Liver (tissue), 9 donors: Measurements from ENCODE around the gene CMC1. TPM values are rescaled to one million over a fixed set of nuclear protein-coding genes. Genes with fewer than 3 reads are reported as not detected.
A peak's percentile ranks its signal among the peaks of the same experiment; 100 is the strongest.

Source experiments
- DNase-seq: peaks from one replicate; pipeline ENCODE4 v3.0.0-alpha.2; 2017; ENCODE audit warnings: low spot score
- H3K27ac ChIP-seq, 2 donors: one replicate each; pipeline ENCODE4 v1.7.0; 2013; ENCODE audit warnings: inconsistent platforms in 2 of 2, low read length in 2 of 2, control low read depth in 1 of 2, low read depth in 1 of 2, mild to moderate bottlenecking in 1 of 2
- H3K27me3 ChIP-seq, 4 donors: one replicate each; pipeline versions ENCODE4 v1.6.1 to v1.7.0; 2013; ENCODE audit warnings: low read length in 3 of 4, inconsistent platforms in 1 of 4, mild to moderate bottlenecking in 1 of 4, moderate library complexity in 1 of 4; ENCODE audit not compliant: control insufficient read depth in 4 of 4, insufficient read depth in 4 of 4
- H3K36me3 ChIP-seq, 4 donors: one replicate each; pipeline versions ENCODE4 v1.6.1 to v1.7.0; 2013; ENCODE audit warnings: low read length in 3 of 4, mild to moderate bottlenecking in 3 of 4, low read depth in 1 of 4, moderate library complexity in 1 of 4; ENCODE audit not compliant: control insufficient read depth in 4 of 4, insufficient read depth in 3 of 4
- H3K4me1 ChIP-seq, 4 donors: one replicate each; pipeline versions ENCODE4 v1.6.1 to v1.7.0; 2013; ENCODE audit warnings: low read length in 3 of 4, mild to moderate bottlenecking in 3 of 4, moderate library complexity in 1 of 4; ENCODE audit not compliant: control insufficient read depth in 4 of 4, insufficient read depth in 4 of 4
- H3K4me3 ChIP-seq, 3 donors: one replicate each; pipeline versions ENCODE4 v1.6.1 to v1.7.0; 2013; ENCODE audit warnings: low read length in 3 of 3, control low read depth in 1 of 3, low read depth in 1 of 3, mild to moderate bottlenecking in 1 of 3
- H3K9ac ChIP-seq, 2 donors: one replicate each; pipeline ENCODE4 v1.7.0; 2013; ENCODE audit warnings: low read length in 2 of 2, mild to moderate bottlenecking in 2 of 2, moderate library complexity in 2 of 2, control low read depth in 1 of 2, low read depth in 1 of 2
- H3K9me3 ChIP-seq, 4 donors: one replicate each; pipeline versions ENCODE4 v1.6.1 to v1.7.0; 2013; ENCODE audit warnings: low read length in 3 of 4; ENCODE audit not compliant: control insufficient read depth in 4 of 4
- CTCF ChIP-seq: fragments of 150-350 bp; IDR thresholded peaks from 2 replicates; pipeline ENCODE4 v1.5.1; 2017; ENCODE audit warnings: improper control_type of control experiment, low read depth, low read length; ENCODE audit not compliant: missing input control
- EGR1 ChIP-seq, 2 donors: IDR thresholded peaks; 2 replicates each; pipeline ENCODE4 v1.6.1; 2016 to 2018; ENCODE audit warnings: antibody characterized with exemption in 2 of 2, low read depth in 2 of 2
- FOXA1 ChIP-seq: IDR thresholded peaks from 2 replicates; pipeline ENCODE4 v1.6.1; 2016; ENCODE audit warnings: antibody characterized with exemption
- FOXA2 ChIP-seq: IDR thresholded peaks from 2 replicates; pipeline ENCODE4 v1.6.1; 2016; ENCODE audit warnings: antibody characterized with exemption
- GABPA ChIP-seq, 2 donors: IDR thresholded peaks in 1 of 2; conservative IDR thresholded peaks in 1 of 2; 2 replicates each; pipeline ENCODE4 v1.6.1; 2016; ENCODE audit warnings: antibody characterized with exemption in 2 of 2, mild to moderate bottlenecking in 1 of 2, moderate library complexity in 1 of 2
- HNF4A ChIP-seq, 2 donors: conservative IDR thresholded peaks; 2 replicates each; pipeline ENCODE4 v1.6.1; 2016; ENCODE audit warnings: antibody characterized with exemption in 2 of 2, mild to moderate bottlenecking in 2 of 2
- HNF4G ChIP-seq: IDR thresholded peaks from 2 replicates; pipeline ENCODE4 v1.6.1; 2016; ENCODE audit warnings: antibody characterized with exemption
- JUND ChIP-seq, 2 donors: IDR thresholded peaks; 2 replicates each; pipeline ENCODE4 v1.6.1; 2016; ENCODE audit warnings: antibody characterized with exemption in 2 of 2
- MAX ChIP-seq: IDR thresholded peaks from 2 replicates; pipeline ENCODE4 v1.6.1; 2016; ENCODE audit warnings: antibody characterized with exemption
- REST ChIP-seq: IDR thresholded peaks from 2 replicates; pipeline ENCODE4 v1.6.1; 2016; ENCODE audit warnings: antibody characterized with exemption, mild to moderate bottlenecking
- RXRA ChIP-seq, 2 donors: IDR thresholded peaks; 2 replicates each; pipeline ENCODE4 v1.6.1; 2017 to 2018; ENCODE audit warnings: antibody characterized with exemption in 2 of 2, mild to moderate bottlenecking in 1 of 2
- SP1 ChIP-seq: IDR thresholded peaks from 2 replicates; pipeline ENCODE4 v1.6.1; 2018; ENCODE audit warnings: antibody characterized with exemption, mild to moderate bottlenecking
- YY1 ChIP-seq: IDR thresholded peaks from 2 replicates; pipeline ENCODE4 v1.6.1; 2016; ENCODE audit warnings: antibody characterized with exemption, mild to moderate bottlenecking
- ZBTB33 ChIP-seq: IDR thresholded peaks from 2 replicates; pipeline ENCODE4 v1.6.1; 2016; ENCODE audit warnings: antibody characterized with exemption
- WGBS: extraction: QIAGEN DNeasy Blood & Tissue Kit; methylation state at CpG from one replicate; pipeline ENCODE4 v1.1.7; 2013; 5-methylcytosine and 5-hydroxymethylcytosine counted together
- polyA plus RNA-seq, 2 donors: library from polyadenylated mRNA; stranded (reverse) in 1 of 2; unstranded in 1 of 2; fragments of 200-250 nt in 1 of 2; fragments of >200 nt in 1 of 2; fragmentation: Nextera tagmentation in 1 of 2; extraction: Ambion mirVana in 1 of 2; gene quantifications; one replicate each; pipeline versions ENCODE4 v1.2.1 to v1.2.3, GENCODE V29; 2013 to 2015
- total RNA-seq, 2 donors: library from RNA; depleted of rRNA; stranded (reverse); fragments of >200 nt; gene quantifications; one replicate each; pipeline ENCODE4 v1.2.3, GENCODE V29; 2014
- donor health status: healthy.
- donor health status: healthy.
- donor health status: healthy.
- donor health status: healthy.
- donor health status: healthy.

Gene CMC1
- total and polyA plus RNA-seq, 4 donors = 4.2 to 58.4 (median 15.6) TPM

GRCh38 chr3:28294667-28295413 is 53.4 kb downstream of the CMC1 start:
- no peak for TF ChIP-seq MAX
- no peak for TF ChIP-seq EGR1 (IDR thresholded peaks at IDR 0.05; ENCODE audit: low read depth in 2 of 2)
- no peak for TF ChIP-seq FOXA1
- TF ChIP-seq REST = no peak
- no peak for TF ChIP-seq HNF4A (conservative IDR thresholded peaks at IDR 0.05)
- TF ChIP-seq RXRA (IDR thresholded peaks at IDR 0.05) = no peak
- no peak for TF ChIP-seq CTCF
- no peak for TF ChIP-seq YY1
- no peak for TF ChIP-seq ZBTB33
- TF ChIP-seq GABPA (IDR thresholded peaks at IDR 0.05 in 1 of 2, conservative IDR thresholded peaks at IDR 0.05 in 1 of 2) = no peak
- no peak for TF ChIP-seq FOXA2
- TF ChIP-seq JUND (IDR thresholded peaks at IDR 0.05) = no peak
- TF ChIP-seq HNF4G = no peak
- TF ChIP-seq SP1 = no peak
- Histone ChIP-seq H3K27me3 (no peaks in the 10 kb centered on the region), H3K9ac (peak overlapping the region in 1 of 2 donors; percentile 5), H3K27ac (no peak overlapping the region), H3K9me3 (no peaks in the 10 kb centered on the region), H3K4me1 (no peaks in the 10 kb centered on the region), H3K4me3 (peak overlapping the region in 1 of 3 donors; percentile 3), H3K36me3 (no peaks in the 10 kb centered on the region)
- 88% methylated on average over 7 of the region's 7 CpGs for WGBS
- no peak for DNase-seq

GRCh38 chr3:28295898-28296490 is 54.6 kb downstream of the CMC1 start:
- no peak for DNase-seq

More at GRCh38 chr3:28295898-28296490, 54.6 kb downstream of the CMC1 start:
- Histone ChIP-seq H3K27me3 (no peaks in the 10 kb centered on the region), H3K27ac (no peak overlapping the region), H3K9me3 (no peaks in the 10 kb centered on the region), H3K36me3 (no peaks in the 10 kb centered on the region), H3K4me1 (no peaks in the 10 kb centered on the region), H3K9ac (peak overlapping the region in 1 of 2 donors; percentile 58), H3K4me3 (no peak overlapping the region)
- TF ChIP-seq HNF4A (conservative IDR thresholded peaks at IDR 0.05) = no peak
